ENCODE data around the gene IDH3A. TPM values are rescaled to one million over a fixed set of nuclear protein-coding genes. Genes with fewer than 3 reads are reported as not detected.
A peak's percentile ranks its signal among the peaks of the same experiment; 100 is the strongest.

Gene IDH3A
- total RNA-seq, 1 donor from 2014 or later: 48.7 TPM

DNA sequence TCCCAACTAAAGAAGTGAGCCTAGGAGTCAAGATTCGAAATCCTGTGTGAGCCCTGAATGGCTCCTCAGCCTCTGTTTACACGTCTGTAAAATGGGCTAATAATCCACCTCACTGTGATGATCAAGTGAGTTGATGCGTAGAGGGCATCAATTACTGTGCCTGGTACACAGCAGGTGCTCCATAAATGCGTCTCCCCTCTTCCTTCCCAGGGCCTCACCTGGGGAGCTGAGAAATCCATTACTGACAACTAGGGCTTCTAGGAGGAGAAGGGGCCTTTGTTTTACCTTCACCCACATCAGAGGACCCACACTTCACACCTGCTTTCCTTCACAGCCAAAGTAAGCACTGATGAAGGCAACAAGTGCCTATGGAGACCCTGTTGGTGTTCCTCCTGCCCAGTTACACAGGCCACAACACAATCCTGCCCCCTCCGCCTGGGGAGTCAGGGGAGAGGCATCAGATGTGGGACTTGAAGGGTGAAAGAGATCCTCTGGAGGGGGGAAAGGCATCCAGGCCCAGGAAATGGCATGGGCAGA lies 19.3 kb upstream of the IDH3A start:
- Mint-ChIP-seq H3K9me3 (ENCODE audit: low read depth) (no peaks in the 10 kb centered on the region), H3K36me3 (ENCODE audit: low read depth) (no peaks in the 10 kb centered on the region), H3K4me3 (ENCODE audit: unreplicated experiment) (peak overlapping the region; percentile 72), H3K4me1 (ENCODE audit: low read depth) (peaks cover 12% of the 10 kb centered on the region), H3K27me3 (ENCODE audit: low read depth) (no peaks in the 10 kb centered on the region), H3K27ac (ENCODE audit: unreplicated experiment) (no peak overlapping the region)
- DNase-seq (ENCODE audit: low spot score): no peak
- no peak for TF ChIP-seq CTCF (IDR thresholded peaks at IDR 0.05)

DNA sequence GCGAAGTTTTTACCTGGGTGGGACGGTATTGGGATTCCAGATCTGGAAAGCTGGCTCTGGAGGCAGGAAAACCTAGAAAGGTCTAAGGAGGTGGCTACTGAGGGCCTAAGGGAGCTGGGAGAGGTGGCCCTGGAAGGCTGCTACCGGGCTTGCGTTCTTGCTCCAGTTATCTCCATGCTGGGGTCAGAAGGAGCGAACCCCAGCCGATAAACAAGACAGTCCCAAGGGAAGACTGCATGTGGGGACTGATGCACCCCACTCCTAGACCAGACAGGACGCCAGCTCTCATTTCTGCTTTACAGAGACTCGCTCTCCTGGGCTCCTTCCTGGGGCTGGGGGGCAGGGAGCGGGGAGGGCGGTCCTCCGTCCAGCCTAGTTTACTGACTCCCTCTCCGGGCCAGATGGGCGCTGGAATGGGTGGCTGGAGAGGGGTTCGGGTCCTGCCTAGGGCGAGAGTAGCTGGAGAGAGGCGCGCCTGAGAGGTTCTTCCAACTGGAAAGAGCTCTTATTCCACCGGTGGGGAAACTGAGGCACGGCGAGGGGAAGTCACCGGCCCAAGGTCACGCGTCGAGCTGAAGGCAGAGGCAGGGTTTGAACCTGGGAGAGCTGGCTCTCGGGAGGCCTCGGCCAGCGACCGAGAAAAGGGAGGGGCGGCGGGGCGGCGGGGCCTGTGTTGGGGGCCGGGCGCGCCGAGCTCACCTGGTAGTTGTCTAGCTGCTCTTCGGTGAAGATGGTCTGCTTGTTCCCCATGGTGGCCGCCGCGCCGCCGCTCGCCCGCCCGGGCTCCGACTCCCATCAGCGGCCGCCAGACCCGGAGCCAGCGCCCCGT lies 18.5 kb upstream of the IDH3A start:
- Mint-ChIP-seq H3K36me3 (ENCODE audit: low read depth) (no peaks in the 10 kb centered on the region), H3K4me1 (ENCODE audit: low read depth) (peaks cover 12% of the 10 kb centered on the region), H3K9me3 (ENCODE audit: low read depth) (no peaks in the 10 kb centered on the region), H3K27me3 (ENCODE audit: low read depth) (no peaks in the 10 kb centered on the region), H3K27ac (ENCODE audit: unreplicated experiment) (no peak overlapping the region), H3K4me3 (ENCODE audit: unreplicated experiment) (peak overlapping the region; percentile 72)
- TF ChIP-seq CTCF (IDR thresholded peaks at IDR 0.05): no peak
- DNase-seq (ENCODE audit: low spot score): no peak

DNA sequence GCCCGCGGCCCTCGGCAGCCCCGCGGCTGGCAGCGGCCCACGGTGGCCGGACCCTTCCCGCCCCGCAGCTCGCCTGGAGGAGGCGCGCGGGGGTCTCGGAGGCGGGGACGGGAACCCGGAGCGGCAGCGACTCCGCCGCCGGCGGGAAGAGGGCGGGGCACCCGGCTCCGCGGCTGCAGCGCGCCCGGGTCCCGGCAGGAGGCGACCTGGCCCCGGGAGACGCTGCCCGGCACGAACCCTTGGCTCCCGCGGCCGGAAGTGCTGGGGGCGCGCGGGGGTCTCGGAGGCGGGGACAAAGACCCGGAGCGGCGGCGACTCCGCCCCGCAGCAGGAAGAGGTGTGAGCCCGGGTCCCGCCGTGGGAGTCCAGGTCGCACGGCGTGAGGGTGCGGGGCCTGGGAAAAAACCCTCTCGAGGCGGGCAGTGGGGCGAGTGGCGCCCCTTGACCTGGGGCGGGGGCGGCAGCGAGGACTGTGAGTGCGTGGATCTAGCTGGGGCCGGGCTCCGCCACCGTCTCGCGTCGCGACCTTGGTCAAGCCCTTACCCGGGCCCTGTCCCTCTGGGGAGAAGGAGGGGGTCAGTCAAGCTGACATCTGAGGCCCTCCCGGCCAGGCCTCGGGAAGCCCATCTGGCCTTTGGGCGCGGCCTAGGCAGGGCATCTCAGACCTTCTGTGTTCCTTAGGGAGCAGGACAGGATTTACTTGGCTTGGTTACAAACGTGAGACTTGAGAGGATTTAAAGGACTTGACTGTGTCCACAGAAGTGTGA lies 17.7 kb upstream of the IDH3A start, which contains the start of gene CIB2:
Gene CIB2 (minus strand): TSS at position 151 of the 767 bp plus-strand sequence. CDS start 230 bp downstream, outside the sequence.
- no peaks in the 10 kb centered on the region for H3K27me3 Mint-ChIP-seq (ENCODE audit: low read depth)
- peaks cover 12% of the 10 kb centered on the region for H3K4me1 Mint-ChIP-seq (ENCODE audit: low read depth)
- peak within 1 kb of the TSS; percentile 84 for H3K4me3 Mint-ChIP-seq (ENCODE audit: unreplicated experiment)
- no peaks in the 10 kb centered on the region for H3K9me3 Mint-ChIP-seq (ENCODE audit: low read depth)
- no peaks in the 10 kb centered on the region for H3K36me3 Mint-ChIP-seq (ENCODE audit: low read depth)
- peak within 1 kb of the TSS; percentile 79 for H3K27ac Mint-ChIP-seq (ENCODE audit: unreplicated experiment)
- no peak for DNase-seq (ENCODE audit: low spot score)
- TF ChIP-seq CTCF (IDR thresholded peaks at IDR 0.05): peak; percentile 87

GRCh38 chr15:78133801-78134200 lies 15.4 kb upstream of the IDH3A start:
- H3K4me1 Mint-ChIP-seq (ENCODE audit: low read depth): peaks cover 12% of the 10 kb centered on the region
- DNase-seq (ENCODE audit: low spot score): no peak
- no peaks in the 10 kb centered on the region for H3K27me3 Mint-ChIP-seq (ENCODE audit: low read depth)
- no peaks in the 10 kb centered on the region for H3K9me3 Mint-ChIP-seq (ENCODE audit: low read depth)
- no peak for TF ChIP-seq CTCF (IDR thresholded peaks at IDR 0.05)
- H3K36me3 Mint-ChIP-seq (ENCODE audit: low read depth): no peaks in the 10 kb centered on the region
- no peak overlapping the region for H3K4me3 Mint-ChIP-seq (ENCODE audit: unreplicated experiment)
- H3K27ac Mint-ChIP-seq (ENCODE audit: unreplicated experiment): no peak overlapping the region

GRCh38 chr15:78139578-78139977 lies 9.6 kb upstream of the IDH3A start:
- no peak for DNase-seq (ENCODE audit: low spot score)
- H3K27me3 Mint-ChIP-seq (ENCODE audit: low read depth): no peaks in the 10 kb centered on the region
- no peaks in the 10 kb centered on the region for H3K4me1 Mint-ChIP-seq (ENCODE audit: low read depth)
- no peak for TF ChIP-seq CTCF (IDR thresholded peaks at IDR 0.05)
- no peak overlapping the region for H3K27ac Mint-ChIP-seq (ENCODE audit: unreplicated experiment)
- no peaks in the 10 kb centered on the region for H3K36me3 Mint-ChIP-seq (ENCODE audit: low read depth)
- H3K9me3 Mint-ChIP-seq (ENCODE audit: low read depth): no peaks in the 10 kb centered on the region
- H3K4me3 Mint-ChIP-seq (ENCODE audit: unreplicated experiment): no peak overlapping the region

Measured in chondrocyte (in vitro differentiated cells).